HEK293T (cell line): ENCODE data around the gene BRAF.
"Not testable (repeated sequence)": the region's sequence is repeated elsewhere in the genome, so short reads cannot be mapped to it uniquely, and the experiment has no call there.

ENCODE experiments used
- BHLHE40 ChIP-seq: fragments of 450-650 bp; IDR thresholded peaks from 2 replicates; pipeline ENCODE4 v1.6.1; 2016; ENCODE audit warnings: mild to moderate bottlenecking, moderate library complexity, borderline replicate concordance
- ELF4 ChIP-seq: fragments of 450-650 bp; IDR thresholded peaks from 2 replicates; pipeline ENCODE4 v1.6.1; 2017; ENCODE audit warnings: antibody characterized with exemption
- FOXA1 ChIP-seq: fragments of 450-650 bp; IDR thresholded peaks from 2 replicates; pipeline ENCODE4 v1.6.1; 2016; ENCODE audit warnings: mild to moderate bottlenecking
- FOXM1 ChIP-seq: fragments of 450-650 bp; IDR thresholded peaks from 2 replicates; pipeline ENCODE4 v1.6.1; 2017; ENCODE audit warnings: mild to moderate bottlenecking, borderline replicate concordance
- HDGF ChIP-seq: fragments of 450-650 bp; IDR thresholded peaks from 2 replicates; pipeline ENCODE4 v1.6.1; 2017; ENCODE audit warnings: antibody characterized with exemption, borderline replicate concordance
- L3MBTL2 ChIP-seq: fragments of 450-650 bp; conservative IDR thresholded peaks from 2 replicates; pipeline ENCODE4 v1.6.1; 2016; ENCODE audit warnings: mild to moderate bottlenecking
- LEF1 ChIP-seq: fragments of 450-650 bp; IDR thresholded peaks from 2 replicates; pipeline ENCODE4 v1.6.1; 2017; ENCODE audit warnings: mild to moderate bottlenecking, borderline replicate concordance
- NFRKB ChIP-seq: fragments of 450-650 bp; IDR thresholded peaks from 2 replicates; pipeline ENCODE4 v1.6.1; 2016; ENCODE audit warnings: mild to moderate bottlenecking, moderate library complexity
- PKNOX1 ChIP-seq: fragments of 450-650 bp; IDR thresholded peaks from 2 replicates; pipeline ENCODE4 v1.6.1; 2016
- SP1 ChIP-seq: fragments of 450-650 bp; IDR thresholded peaks from 2 replicates; pipeline ENCODE4 v1.6.1; 2017
- SUZ12 ChIP-seq: fragments of 450-650 bp; IDR thresholded peaks from 2 replicates; pipeline ENCODE4 v1.6.1; 2016; ENCODE audit warnings: mild to moderate bottlenecking
- TARDBP ChIP-seq: fragments of 450-650 bp; IDR thresholded peaks from 2 replicates; pipeline ENCODE4 v1.6.1; 2016

GRCh38 chr7:140708764-140709163 lies 216.0 kb downstream of the BRAF start:
- TF ChIP-seq TARDBP, FOXA1, FOXM1, BHLHE40, NFRKB, ELF4, SP1, PKNOX1, SUZ12, L3MBTL2, LEF1, HDGF: not testable (repeated sequence)
